Endothelial cell of umbilical vein (primary cell): Measurements from ENCODE around the gene OR1N2. TPM values are rescaled to one million over a fixed set of nuclear protein-coding genes. Genes with fewer than 3 reads are reported as not detected.

Experiments
- BruUV-seq: library from RNA; stranded (reverse); fragments of 400-500 nt; replicated peaks from 2 replicates; lab custom pipeline; 2021; lab: Mats Ljungman, UMichigan
- CTCF ChIA-PET: fragments of 300-600, 350-600 bp; sonication (Branson Sonifier 250); formaldehyde crosslinking; loops from one replicate; lab custom pipeline; 2021; ENCODE audit warnings: antibody characterized with exemption, inconsistent platforms; lab: Charles Lee
- POLR2A ChIA-PET: fragments of 300-600, 350-600 bp; sonication (Branson Sonifier 250); formaldehyde crosslinking; loops from one replicate; lab custom pipeline; 2021; ENCODE audit warnings: antibody characterized with exemption, inconsistent platforms; lab: Charles Lee
- DNase-seq: peaks from one replicate; pipeline ENCODE4 v3.0.0-alpha.2; 2011; ENCODE audit warnings: low read depth, low spot score
- FAIRE-seq: peaks from 2 replicates; lab custom pipeline; 2011; peaks lifted over from hg19 to GRCh38; lab: Jason Lieb, UNC
- H2AFZ ChIP-seq: 2 replicates; pipeline ENCODE4 v1.6.0; 2012; ENCODE audit warnings: low read depth, low read length, control low read depth, inconsistent platforms
- H3K27ac ChIP-seq: 2 replicates; pipeline ENCODE4 v1.5.1; 2011; ENCODE audit warnings: low read depth, mild to moderate bottlenecking, control low read depth, low read length, moderate library complexity; ENCODE audit not compliant: insufficient read depth
- H3K27me3 ChIP-seq, 2 experiments: 2 replicates each; pipeline versions ENCODE4 v1.6.0 to v1.6.1; 2011; ENCODE audit warnings: low read length in 2 of 2, mixed read lengths in 1 of 2; ENCODE audit not compliant: control insufficient read depth in 2 of 2, insufficient read depth in 2 of 2
- H3K36me3 ChIP-seq, 2 experiments: 2 replicates in 1 of 2; 3 replicates in 1 of 2; pipeline ENCODE4 v1.5.1; 2011; ENCODE audit warnings: low read length in 2 of 2, mild to moderate bottlenecking in 1 of 2, moderate library complexity in 1 of 2; ENCODE audit not compliant: control insufficient read depth in 2 of 2, insufficient read depth in 2 of 2; ENCODE audit errors: extremely low read depth in 1 of 2
- H3K4me1 ChIP-seq: 3 replicates; pipeline ENCODE4 v1.5.1; 2011; ENCODE audit warnings: mild to moderate bottlenecking, low read length; ENCODE audit not compliant: control insufficient read depth, insufficient read depth; ENCODE audit errors: extremely low read depth
- H3K4me2 ChIP-seq: 2 replicates; pipeline ENCODE4 v1.6.1; 2011; ENCODE audit warnings: low read length, control low read depth, mixed read lengths; ENCODE audit not compliant: insufficient read depth
- H3K4me3 ChIP-seq, 3 experiments: fragments of 200-600 bp in 1 of 3; sonication (generic), shearing (Covaris generic) in 1 of 3; replicated peaks in 1 of 3; 2 replicates each; pipeline ENCODE4 v1.5.1; 2011 to 2016; ENCODE audit warnings: control low read depth in 3 of 3, low read length in 3 of 3, mild to moderate bottlenecking in 2 of 3, inconsistent platforms in 1 of 3, low read depth in 1 of 3, moderate library complexity in 1 of 3; ENCODE audit not compliant: insufficient read depth in 1 of 3
- H3K79me2 ChIP-seq: 2 replicates; pipeline ENCODE4 v1.6.0; 2012; ENCODE audit warnings: low read length, inconsistent platforms; ENCODE audit not compliant: control insufficient read depth, insufficient read depth
- H3K9ac ChIP-seq: replicated peaks from 2 replicates; pipeline ENCODE3; 2011; ENCODE audit warnings: low read length, control low read depth; ENCODE audit not compliant: insufficient read depth; ENCODE audit errors: extremely low read depth
- H3K9me1 ChIP-seq: replicated peaks from 3 replicates; pipeline ENCODE4 v1.6.0; 2011; ENCODE audit warnings: mild to moderate bottlenecking, low read length; ENCODE audit not compliant: control insufficient read depth, insufficient read depth; ENCODE audit errors: extremely low read depth
- H3K9me3 ChIP-seq: replicated peaks from 2 replicates; pipeline ENCODE4 v1.5.1; 2012; ENCODE audit warnings: low read length, inconsistent platforms; ENCODE audit not compliant: control insufficient read depth, insufficient read depth
- H4K20me1 ChIP-seq: replicated peaks from 2 replicates; pipeline ENCODE3; 2011; ENCODE audit warnings: mild to moderate bottlenecking, low read length; ENCODE audit not compliant: control insufficient read depth, insufficient read depth; ENCODE audit errors: extremely low read depth
- EZH2 ChIP-seq: IDR thresholded peaks from 2 replicates; pipeline ENCODE4 v1.6.1; 2012; ENCODE audit warnings: borderline replicate concordance, low read depth, mild to moderate bottlenecking, moderate library complexity, low read length, inconsistent platforms; ENCODE audit not compliant: severe bottlenecking
- FOS ChIP-seq: IDR thresholded peaks from 2 replicates; pipeline ENCODE4 v1.6.1; 2011; ENCODE audit warnings: mild to moderate bottlenecking, low read length, moderate library complexity, borderline replicate concordance; ENCODE audit not compliant: insufficient read depth
- GATA2 ChIP-seq: IDR thresholded peaks from 2 replicates; pipeline ENCODE4 v1.7.0; 2011; ENCODE audit warnings: low read depth, mild to moderate bottlenecking, moderate library complexity, mixed read lengths, low read length; ENCODE audit not compliant: insufficient read length, insufficient read depth
- JUN ChIP-seq: IDR thresholded peaks from 2 replicates; pipeline ENCODE4 v1.6.1; 2011; ENCODE audit warnings: borderline replicate concordance, low read depth; ENCODE audit not compliant: insufficient read length, insufficient read depth
- MYC ChIP-seq: IDR thresholded peaks from one replicate; pipeline ENCODE4 v1.6.1; 2011; ENCODE audit warnings: mild to moderate bottlenecking, low read depth, low read length
- POLR2A ChIP-seq: IDR thresholded peaks from 2 replicates; pipeline ENCODE4 v1.6.1; 2012; ENCODE audit warnings: low read depth, mild to moderate bottlenecking, control low read depth, low read length
- POLR2AphosphoS5 ChIP-seq: IDR thresholded peaks from 2 replicates; pipeline ENCODE4 v1.6.1; 2012; ENCODE audit warnings: low read depth, mild to moderate bottlenecking, control low read depth, low read length, moderate library complexity; ENCODE audit not compliant: insufficient read depth
- dilution Hi-C: fragments of 300-500 bp; cut with MboI; formaldehyde crosslinking; loops from one replicate; pipeline ENCODE4 v1.15.0; 2019; ENCODE audit warnings: low sequenced_read_pairs; ENCODE audit not compliant: extremely low pct_ligation_motif_present
- intact Hi-C: fragments of 100-400 bp; cut with micrococcal nuclease; formaldehyde crosslinking; loops from one replicate; pipeline ENCODE4 v1.10.0; 2022
- polyA plus RNA-seq, 4 experiments: library from polyadenylated mRNA; depleted of rRNA in 3 of 4; stranded (reverse) in 3 of 4; unstranded in 1 of 4; fragments of >200 nt; gene quantifications; 2 replicates each; pipeline versions ENCODE4 v1.2.1 to v1.2.3, GENCODE V29; 2011 to 2012; ENCODE audit warnings: missing spikeins in 1 of 4
- total RNA-seq: library from RNA; stranded (reverse); gene quantifications from 2 replicates; pipeline ENCODE4 v1.2.3, GENCODE V29; 2021
- TF ChIP-seq, protein P1 (sequence below), 2 donors: IDR thresholded peaks; 1 replicate in 1 of 2; 2 replicates in 1 of 2; pipeline ENCODE4 v1.5.1; 2011; ENCODE audit warnings: low read length in 2 of 2, mild to moderate bottlenecking in 2 of 2, moderate library complexity in 2 of 2, control low read depth in 1 of 2, inconsistent platforms in 1 of 2, low read depth in 1 of 2; ENCODE audit not compliant: insufficient read depth in 1 of 2; ENCODE audit errors: extremely low read depth in 1 of 2
- TF ChIP-seq, protein P2 (sequence below): IDR thresholded peaks from 2 replicates; pipeline ENCODE4 v1.6.1; 2011; ENCODE audit not compliant: insufficient read depth, insufficient read length

OR1N2 gene
- total and polyA plus RNA-seq, 2 donors (not counting 3 experiments of a cell fraction or from before 2014, with no cell fraction given): not detected

DNA sequence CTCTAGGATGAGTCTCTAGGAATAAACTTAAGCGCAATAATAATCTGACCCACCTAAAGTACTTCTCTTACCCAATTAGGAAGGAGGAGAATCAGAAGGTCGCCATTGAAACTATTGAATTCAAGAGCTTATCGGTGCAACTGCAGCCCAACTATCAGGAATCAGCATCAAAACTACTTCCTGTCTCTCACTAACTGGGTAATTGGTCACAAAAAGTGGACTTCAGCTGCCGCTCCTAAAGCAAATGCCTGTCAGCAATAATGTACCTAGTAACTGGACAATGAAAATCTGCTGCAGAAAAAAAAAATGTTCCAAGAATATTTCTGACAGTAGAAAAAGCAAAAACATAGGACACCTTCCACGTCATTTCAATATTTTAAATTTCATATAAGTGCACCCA is 27.0 kb downstream of the OR1N2 start:
- Histone ChIP-seq H3K9me3 (no peaks in the 10 kb centered on the region), H3K4me1 (peaks cover 8% of the 10 kb centered on the region), H4K20me1 (no peaks in the 10 kb centered on the region), H3K4me3 (no peak overlapping the region), H3K27ac (no peak overlapping the region), H3K79me2 (no peaks in the 10 kb centered on the region), H3K9ac (no peak overlapping the region), H3K27me3 (no peaks in the 10 kb centered on the region), H3K9me1 (no peaks in the 10 kb centered on the region), H3K4me2 (peak overlapping the region; percentile 45), H3K36me3 (no peaks in the 10 kb centered on the region), H2AFZ (no peak overlapping the region)
- no TSS peak for BruUV-seq
- intact Hi-C loops (no loop called here), dilution Hi-C loops (no loop called here)
- no peak for FAIRE-seq
- no peak for DNase-seq
- ChIA-PET CTCF (interaction anchor here (1.3 to 1.4 kb wide), 2 partner anchors 81 to 488 kb away, joined by 3 to 4 read pairs; no protein-coding TSS in a partner anchor), POLR2A (no interaction called here)
- TF ChIP-seq MYC (no peak), POLR2AphosphoS5 (no peak), JUN (no peak), GATA2 (no peak), POLR2A (no peak), EZH2 (no peak), FOS (no peak)
- TF ChIP-seq, protein P1, sequence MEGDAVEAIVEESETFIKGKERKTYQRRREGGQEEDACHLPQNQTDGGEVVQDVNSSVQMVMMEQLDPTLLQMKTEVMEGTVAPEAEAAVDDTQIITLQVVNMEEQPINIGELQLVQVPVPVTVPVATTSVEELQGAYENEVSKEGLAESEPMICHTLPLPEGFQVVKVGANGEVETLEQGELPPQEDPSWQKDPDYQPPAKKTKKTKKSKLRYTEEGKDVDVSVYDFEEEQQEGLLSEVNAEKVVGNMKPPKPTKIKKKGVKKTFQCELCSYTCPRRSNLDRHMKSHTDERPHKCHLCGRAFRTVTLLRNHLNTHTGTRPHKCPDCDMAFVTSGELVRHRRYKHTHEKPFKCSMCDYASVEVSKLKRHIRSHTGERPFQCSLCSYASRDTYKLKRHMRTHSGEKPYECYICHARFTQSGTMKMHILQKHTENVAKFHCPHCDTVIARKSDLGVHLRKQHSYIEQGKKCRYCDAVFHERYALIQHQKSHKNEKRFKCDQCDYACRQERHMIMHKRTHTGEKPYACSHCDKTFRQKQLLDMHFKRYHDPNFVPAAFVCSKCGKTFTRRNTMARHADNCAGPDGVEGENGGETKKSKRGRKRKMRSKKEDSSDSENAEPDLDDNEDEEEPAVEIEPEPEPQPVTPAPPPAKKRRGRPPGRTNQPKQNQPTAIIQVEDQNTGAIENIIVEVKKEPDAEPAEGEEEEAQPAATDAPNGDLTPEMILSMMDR (IDR thresholded peaks at IDR 0.05; ENCODE audit: extremely low read depth in 1 of 2, insufficient read depth in 1 of 2, low read depth in 1 of 2, low read length in 2 of 2): no peak
- TF ChIP-seq, protein P2, sequence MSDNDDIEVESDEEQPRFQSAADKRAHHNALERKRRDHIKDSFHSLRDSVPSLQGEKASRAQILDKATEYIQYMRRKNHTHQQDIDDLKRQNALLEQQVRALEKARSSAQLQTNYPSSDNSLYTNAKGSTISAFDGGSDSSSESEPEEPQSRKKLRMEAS: no peak
